GM18520 (cell line): Measurements from ENCODE around the gene RHD.
"Not testable (repeated sequence)": the region's sequence is repeated elsewhere in the genome, so short reads cannot be mapped to it uniquely, and the experiment has no call there.

Experiments used
- ATAC-seq: cut with Tn5 transposase; IDR thresholded peaks from one replicate; pipeline ENCODE4 v1.9.1; 2021; ENCODE audit not compliant: unreplicated experiment

RHD gene

GRCh38 chr1:25302330-25302729 is 30.0 kb downstream of the RHD start:
- ATAC-seq = not testable (repeated sequence)

- ATAC-seq = not testable (repeated sequence)
These were observed 32.6 kb downstream of the RHD start for GRCh38 chr1:25304936-25305335.

- not testable (repeated sequence) for ATAC-seq
These were observed 35.9 kb downstream of the RHD start for GRCh38 chr1:25308168-25308567.

GRCh38 chr1:25309085-25309484 is 36.8 kb downstream of the RHD start:
- not testable (repeated sequence) for ATAC-seq

- ATAC-seq = not testable (repeated sequence)
These were observed 37.2 kb downstream of the RHD start for GRCh38 chr1:25309486-25309885.

GRCh38 chr1:25312806-25313470 is 40.6 kb downstream of the RHD start:
- not testable (repeated sequence) for ATAC-seq

GRCh38 chr1:25320314-25320938 is 48.1 kb downstream of the RHD start:
- ATAC-seq = not testable (repeated sequence)

- ATAC-seq = not testable (repeated sequence)
These were observed 49.8 kb downstream of the RHD start for GRCh38 chr1:25322127-25322526.

GRCh38 chr1:25324407-25324806 is 52.1 kb downstream of the RHD start:
- ATAC-seq = not testable (repeated sequence)

GRCh38 chr1:25327864-25328790 is 55.8 kb downstream of the RHD start:
- ATAC-seq = not testable (repeated sequence)

- ATAC-seq = not testable (repeated sequence)
These were observed 56.5 kb downstream of the RHD start for GRCh38 chr1:25328791-25329185.

- not testable (repeated sequence) for ATAC-seq
These were observed 57.0 kb downstream of the RHD start for GRCh38 chr1:25329336-25329735.

GRCh38 chr1:25329950-25330349 is 57.6 kb downstream of the RHD start:
- not testable (repeated sequence) for ATAC-seq

GRCh38 chr1:25336922-25337354 is 64.6 kb downstream of the RHD start:
- ATAC-seq = not testable (repeated sequence)

GRCh38 chr1:25337483-25338187 is 65.3 kb downstream of the RHD start:
- peak; percentile 12 for ATAC-seq

GRCh38 chr1:25338188-25338981 is 66.1 kb downstream of the RHD start, which contains the start of gene TMEM50A:
TMEM50A (plus strand) TSS chr1:25338334; CDS start chr1:25340487, 2,153 bp downstream.
- ATAC-seq = peak; percentile 43

- ATAC-seq = no peak
These were observed 66.7 kb downstream of the RHD start for GRCh38 chr1:25338986-25339385.

- no peak for ATAC-seq
These were observed 69.4 kb downstream of the RHD start for GRCh38 chr1:25341746-25342145.

GRCh38 chr1:25342846-25343245 is 70.5 kb downstream of the RHD start:
- ATAC-seq = no peak

GRCh38 chr1:25343872-25344271 is 71.6 kb downstream of the RHD start:
- no peak for ATAC-seq
